GM23248 (cell line): ENCODE results near the gene NBL1.

Experiments used
- EZH2 ChIP-seq: fragments of 200-600 bp; sonication (generic); IDR thresholded peaks from 2 replicates; pipeline ENCODE4 v1.6.1; 2018; ENCODE audit warnings: antibody characterized with exemption, mild to moderate bottlenecking; ENCODE audit not compliant: insufficient read depth, poor library complexity, severe bottlenecking
- EZH2phosphoT487 ChIP-seq: fragments of 200-600 bp; sonication (generic); IDR thresholded peaks from 2 replicates; pipeline ENCODE4 v1.6.1; 2018; ENCODE audit warnings: antibody characterized with exemption, moderate library complexity, mild to moderate bottlenecking, low read depth; ENCODE audit not compliant: insufficient read depth

DNA sequence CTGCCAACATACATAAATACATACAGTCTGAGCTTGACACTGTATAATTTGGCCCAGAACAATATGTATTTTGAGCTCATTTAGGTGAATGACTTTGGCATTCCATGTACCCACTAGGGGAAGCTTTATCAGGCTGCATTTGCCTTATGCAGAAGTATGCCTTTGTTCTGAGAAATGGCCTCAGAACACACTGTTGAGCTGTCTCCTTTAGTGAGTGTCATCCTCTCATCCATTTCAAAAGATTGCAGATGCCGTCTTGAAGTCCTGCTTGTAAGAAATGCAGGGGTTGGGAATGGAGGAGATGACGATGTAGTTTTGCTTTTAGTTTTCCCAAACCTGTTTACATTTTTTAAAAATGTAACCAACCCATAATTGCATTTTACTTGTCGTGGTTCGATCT lies 14.8 kb upstream of the NBL1 start:
- TF ChIP-seq EZH2 (no peak), EZH2phosphoT487 (no peak)
